Hematopoietic multipotent progenitor cell treated with erythropoietin and hydrocortisone succinate and interleukin-3 and kit ligand, for 17 days (in vitro differentiated cells): ENCODE data around the gene SETD9.

Experiments used
- DNase-seq: peaks from one replicate; pipeline ENCODE4 v3.0.0-alpha.2; 2015; ENCODE audit warnings: low spot score

The SETD9 gene

DNA sequence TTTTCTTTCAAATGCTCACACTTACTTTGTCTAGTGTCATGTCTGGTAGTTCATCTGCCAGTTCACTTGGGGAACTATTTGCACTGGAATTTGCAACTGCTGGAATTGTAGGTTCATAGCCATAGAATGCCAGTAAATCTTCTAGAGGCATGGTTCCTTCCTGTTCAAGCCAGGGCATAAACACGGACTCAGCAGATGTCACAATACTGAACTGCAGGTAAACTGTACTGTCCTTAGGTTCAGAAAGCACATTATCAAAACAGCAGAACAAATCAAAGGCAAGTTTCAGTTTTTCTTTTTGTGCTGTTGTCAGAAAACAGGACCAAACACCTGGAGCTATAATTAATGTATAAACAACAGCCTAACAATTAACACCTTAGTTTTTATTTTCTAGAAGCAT is 29.5 kb downstream of the SETD9 start:
- no peak for DNase-seq

DNA sequence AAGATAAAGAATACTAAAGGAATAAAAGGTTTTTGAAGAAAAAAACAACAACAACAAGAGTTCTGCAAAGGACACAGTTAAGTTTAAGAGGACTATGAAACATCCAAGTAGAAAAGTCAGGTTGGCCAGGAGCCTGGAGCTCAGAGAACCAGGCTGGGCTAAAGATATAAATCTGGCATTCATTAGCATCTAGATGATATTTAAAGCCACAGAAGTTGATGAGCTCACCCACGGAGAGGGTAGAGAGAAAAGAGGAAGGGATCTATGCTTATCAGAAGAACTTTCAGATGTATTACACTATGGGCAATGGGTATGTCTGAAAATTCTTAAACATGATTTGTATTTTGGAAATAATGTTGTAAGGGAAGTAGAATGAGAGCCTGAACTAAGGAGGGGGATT is 32.6 kb downstream of the SETD9 start:
- no peak for DNase-seq

DNA sequence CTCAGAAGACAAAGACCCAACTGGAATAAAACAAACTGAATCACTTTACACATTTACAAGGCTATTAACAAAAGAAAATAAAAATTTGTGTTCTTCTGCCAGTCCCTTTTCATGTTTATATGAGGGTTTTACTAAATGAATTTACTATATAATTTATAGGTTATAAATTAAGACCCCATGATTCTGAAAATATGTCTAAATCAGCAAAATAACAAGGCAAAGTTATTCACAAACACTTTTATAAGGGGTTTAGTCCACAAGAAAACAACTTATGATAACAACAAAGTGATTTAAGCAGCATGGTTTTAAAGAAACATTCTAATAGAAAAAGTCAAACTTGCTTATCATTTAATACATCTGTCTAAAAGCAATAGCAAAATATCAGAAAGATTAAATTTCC is 37.7 kb downstream of the SETD9 start:
- no peak for DNase-seq

DNA sequence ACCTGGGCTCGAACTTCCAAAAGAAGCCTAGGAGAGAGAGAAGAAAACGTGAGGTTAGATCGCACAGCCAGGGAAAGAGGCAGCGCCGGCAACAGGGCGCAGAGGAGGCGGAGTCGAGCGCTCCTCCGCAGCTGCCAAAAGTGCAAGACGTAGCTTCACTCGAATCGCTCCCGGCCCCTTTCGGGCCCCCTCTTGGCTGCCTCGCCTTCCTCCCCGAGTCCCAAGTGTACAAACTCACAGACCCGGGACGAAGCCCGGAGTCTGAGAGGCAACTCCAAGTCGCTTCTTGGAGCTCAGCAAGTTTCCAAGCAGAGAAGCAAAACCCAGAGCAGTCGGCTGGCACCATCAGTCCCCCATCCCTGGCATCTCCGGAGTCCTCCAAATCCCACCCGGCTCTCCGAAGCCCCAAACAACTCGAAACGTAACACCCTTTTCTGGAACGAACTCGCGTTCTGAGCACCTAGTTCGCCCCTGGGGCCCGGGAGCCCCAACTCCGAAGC is 41.3 kb downstream of the SETD9 start:
- peak; percentile 52 for DNase-seq

DNA sequence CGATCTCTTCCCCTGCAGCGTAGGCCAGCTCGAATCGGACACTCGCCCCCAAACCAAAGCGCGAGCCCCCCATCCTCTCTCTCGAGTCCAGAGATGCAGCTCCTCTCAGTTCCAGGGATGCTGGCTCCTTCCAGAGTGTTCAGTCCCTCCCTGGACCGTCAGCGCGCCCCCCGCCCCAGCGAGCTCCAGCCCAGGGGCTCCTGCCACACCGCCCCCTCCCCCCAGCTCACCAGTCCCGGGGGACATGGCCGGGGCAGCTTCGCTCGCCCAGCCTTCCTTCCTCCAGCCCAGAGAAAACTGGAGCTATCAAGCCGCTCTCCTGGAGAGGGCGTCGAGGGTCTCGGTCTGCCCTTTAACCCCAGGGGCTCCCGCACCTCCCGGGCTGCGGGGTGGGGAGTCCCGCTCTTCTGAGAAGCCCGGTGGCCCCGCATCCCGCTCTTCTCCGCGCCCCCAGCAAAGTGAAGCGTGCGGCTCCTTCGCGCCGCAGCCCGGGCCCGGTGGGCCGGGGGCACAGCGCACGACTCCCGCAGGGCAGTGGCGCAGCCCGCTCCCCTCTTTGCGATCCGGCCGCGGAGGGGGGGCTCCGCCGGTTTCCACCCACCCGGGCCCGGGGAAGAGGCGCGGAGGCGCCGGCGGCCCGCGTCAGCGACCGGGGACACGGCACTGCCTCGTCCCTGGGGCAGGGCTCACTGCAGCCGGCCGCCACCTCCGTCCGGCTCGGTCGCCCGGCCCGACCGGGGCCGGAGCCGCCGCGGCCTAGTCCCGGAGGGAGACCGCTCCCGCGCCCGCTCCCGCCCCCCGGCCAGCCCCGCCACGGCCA is 41.9 kb downstream of the SETD9 start:
- DNase-seq = peak; percentile 26

DNA sequence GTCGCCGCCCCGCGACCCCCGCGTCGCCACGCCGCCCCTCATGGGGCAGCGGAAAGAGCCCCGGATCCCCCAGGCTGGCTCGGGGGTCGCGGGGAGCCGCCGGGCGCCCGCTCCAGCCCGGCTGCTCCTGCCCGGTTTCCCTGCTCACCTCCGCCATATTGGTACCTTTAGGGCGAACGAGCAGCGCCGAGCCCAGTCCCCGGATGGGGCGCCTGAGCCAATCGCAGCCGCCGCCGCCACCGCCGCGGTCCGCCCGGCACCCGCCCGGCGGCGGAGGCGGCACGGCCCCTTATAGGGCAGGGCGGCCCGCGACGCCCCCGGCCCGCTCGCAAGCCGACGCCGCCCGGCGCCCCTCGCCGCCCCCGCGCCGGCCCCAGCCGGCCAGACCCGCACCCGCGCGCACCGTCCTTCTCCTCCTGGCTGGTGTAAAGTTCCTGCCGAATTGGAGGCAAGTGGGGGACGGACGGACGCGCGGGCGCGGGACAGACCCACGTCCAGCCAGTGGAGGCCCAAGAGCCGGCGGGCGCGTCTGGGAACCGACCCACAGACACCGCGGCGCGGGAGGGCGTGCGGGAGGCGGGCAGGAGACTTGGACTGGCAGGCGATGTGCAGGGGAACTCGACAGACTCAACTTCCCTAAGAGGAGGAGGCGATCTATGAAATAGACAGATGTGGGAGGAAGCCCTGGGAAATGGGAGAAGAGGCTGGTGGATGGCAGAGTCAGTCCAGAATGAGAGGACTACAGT is 42.7 kb downstream of the SETD9 start, which contains the start of gene MIER3:
MIER3 (minus strand) TSS at position 178 of the 746 bp plus-strand sequence; CDS start at position 157, 21 bp downstream.
- DNase-seq = peak; percentile 58

DNA sequence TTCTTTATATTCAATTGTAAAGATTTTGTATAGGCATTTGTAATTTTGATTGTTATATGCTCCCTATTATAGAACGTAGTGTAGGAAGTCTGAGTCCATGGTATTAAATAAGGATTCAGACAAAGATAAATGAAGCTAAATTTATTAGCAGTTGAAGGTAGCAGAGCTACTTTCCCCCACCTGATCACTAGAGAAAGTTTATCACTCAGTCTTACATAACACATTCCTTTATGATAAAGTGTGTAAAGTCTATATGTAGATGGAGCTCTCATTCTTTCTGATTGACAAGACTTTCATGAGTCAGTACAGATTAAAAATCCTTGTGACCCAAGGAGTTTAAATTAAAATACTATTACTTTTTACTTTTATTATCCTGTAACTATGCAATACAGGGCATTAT is 44.9 kb downstream of the SETD9 start:
- no peak for DNase-seq

DNA sequence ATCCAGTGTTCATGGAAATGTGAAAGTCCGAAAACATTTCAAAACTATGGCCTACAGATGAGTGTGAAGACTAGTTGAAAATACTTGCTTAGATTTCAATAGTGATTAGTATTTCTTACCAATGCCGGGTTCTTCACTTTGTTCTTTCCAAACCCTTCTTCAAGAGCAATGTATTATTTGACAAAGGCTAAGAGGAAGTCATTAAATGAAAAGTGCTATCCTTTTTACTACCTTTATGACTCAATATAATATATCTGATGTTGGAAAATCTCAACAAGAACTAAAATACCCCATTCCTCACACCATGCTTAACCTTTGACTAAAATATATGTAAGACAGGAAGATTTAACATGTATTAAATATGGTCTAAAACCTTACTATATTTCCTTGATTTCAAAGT is 49.2 kb downstream of the SETD9 start:
- DNase-seq = no peak

DNA sequence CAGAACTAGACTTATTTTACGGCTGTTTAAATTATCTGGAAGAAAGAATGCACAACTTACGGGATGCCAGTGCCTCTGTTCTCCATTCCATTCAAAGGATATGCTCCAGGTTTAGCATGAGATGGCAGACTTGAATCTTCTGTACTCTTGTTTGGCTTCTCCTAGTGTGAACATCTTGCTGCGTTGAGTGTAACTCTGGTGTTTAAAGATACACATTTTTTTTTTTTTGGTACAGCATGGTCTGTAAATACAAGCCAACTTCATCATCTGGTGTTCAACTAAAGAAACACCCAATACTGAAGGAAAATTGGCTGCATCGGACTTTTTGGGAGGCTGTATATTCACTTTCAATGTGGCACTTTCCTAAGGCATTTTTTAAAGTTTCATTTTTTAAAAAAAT is 49.9 kb downstream of the SETD9 start:
- DNase-seq = no peak

DNA sequence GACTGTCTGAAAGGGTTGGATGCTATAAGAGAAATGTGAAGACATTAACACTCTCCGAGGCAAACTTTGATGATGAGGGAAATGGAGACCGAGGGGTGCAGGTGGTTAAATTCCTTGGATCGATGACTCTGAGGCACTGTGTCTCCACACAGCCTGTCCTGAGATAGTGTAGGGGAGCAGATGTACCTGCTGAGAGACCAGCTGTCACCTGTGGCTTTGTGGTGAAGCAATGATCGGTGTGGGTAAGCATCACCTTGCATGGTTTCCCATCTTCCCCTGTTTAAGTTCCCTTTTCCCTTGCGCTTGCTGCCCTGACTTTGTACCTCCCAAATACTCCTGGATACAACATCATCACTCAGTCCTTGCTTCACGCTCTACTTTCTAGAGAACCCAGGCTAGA is 52.4 kb downstream of the SETD9 start:
- DNase-seq = no peak

DNA sequence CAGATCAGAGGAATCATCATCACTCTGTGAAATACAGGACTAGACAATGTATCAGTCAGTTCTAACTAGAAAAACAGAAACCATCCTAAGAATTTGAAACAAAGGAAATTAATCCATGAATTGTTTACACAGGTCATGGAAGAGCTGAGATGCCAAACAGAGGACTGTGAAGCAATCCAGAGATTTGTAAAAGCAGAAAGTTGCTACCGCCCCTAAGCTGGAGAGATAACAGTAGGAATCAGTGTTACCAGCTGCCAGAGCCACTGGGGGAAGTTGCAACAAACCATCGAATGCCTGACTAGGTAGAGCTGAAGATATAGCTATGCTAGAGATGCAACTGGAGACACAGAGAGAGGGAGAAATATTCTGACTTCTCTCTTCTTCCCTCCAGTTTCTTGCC is 52.9 kb downstream of the SETD9 start:
- no peak for DNase-seq

DNA sequence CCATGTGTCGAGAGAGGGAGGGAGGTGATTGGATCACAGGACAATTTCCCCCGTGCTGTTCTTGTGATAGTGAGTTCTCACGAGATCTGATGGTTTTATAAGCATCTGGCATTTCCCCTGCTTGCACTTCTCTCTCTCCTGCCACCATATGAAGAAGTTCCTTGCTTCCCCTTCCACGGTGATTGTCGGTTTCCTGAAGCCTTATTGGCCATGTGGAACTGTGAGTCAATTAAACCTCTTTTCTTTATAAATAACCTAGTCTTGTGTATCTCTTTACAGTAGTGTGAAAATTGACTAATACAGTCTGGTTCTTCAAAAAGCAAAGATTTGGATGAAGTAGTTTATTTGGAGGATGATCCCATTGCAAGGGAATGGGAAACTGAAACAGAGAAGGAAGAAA is 53.9 kb downstream of the SETD9 start:
- no peak for DNase-seq

DNA sequence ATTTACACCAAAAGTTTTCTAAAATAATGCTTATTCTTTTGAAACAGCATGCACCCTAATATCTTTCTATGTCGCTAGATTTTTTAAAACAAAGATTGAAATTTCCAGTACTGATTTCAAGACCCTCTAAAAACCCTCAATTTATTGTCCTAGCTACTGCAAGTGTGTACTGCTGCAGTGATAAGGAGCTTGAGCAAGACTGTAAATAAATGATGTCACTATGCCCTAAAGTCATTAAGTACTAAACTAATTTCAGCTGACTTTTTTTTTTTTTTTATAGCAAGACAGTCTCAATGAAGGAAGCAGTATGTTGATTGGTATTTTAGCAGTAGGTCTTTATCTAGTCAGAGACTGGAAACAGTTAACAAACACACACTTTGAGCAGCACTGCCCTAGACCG is 54.8 kb downstream of the SETD9 start:
- DNase-seq = no peak
